Thyroid gland (tissue), 4 donors: ENCODE data around the gene PRSS50. TPM values are rescaled to one million over a fixed set of nuclear protein-coding genes. Genes with fewer than 3 reads are reported as not detected.

ENCODE experiments used
- DNase-seq, 2 donors: peaks; one replicate each; pipeline ENCODE4 v3.0.0-alpha.2; 2019
- H3K27ac ChIP-seq, 3 donors: fragments of 200-600 bp; sonication (generic); 1 replicate in 2 of 3; 2 replicates in 1 of 3; pipeline ENCODE4 v1.5.1; 2016 to 2019; ENCODE audit warnings: mild to moderate bottlenecking in 1 of 3, moderate library complexity in 1 of 3
- H3K27me3 ChIP-seq: fragments of 200-600 bp; sonication (generic); one replicate; pipeline ENCODE4 v1.5.1; 2019
- H3K36me3 ChIP-seq, 2 donors: fragments of 200-600 bp; sonication (generic); one replicate each; pipeline ENCODE4 v1.5.1; 2016 to 2019
- H3K4me1 ChIP-seq, 2 donors: fragments of 200-600 bp; sonication (generic); one replicate each; pipeline ENCODE4 v1.5.1; 2017 to 2019
- H3K4me3 ChIP-seq, 3 donors: fragments of 200-600 bp; sonication (generic); replicated peaks in 1 of 3; 1 replicate in 2 of 3; 2 replicates in 1 of 3; pipeline ENCODE4 v1.5.1; 2016; ENCODE audit warnings: mild to moderate bottlenecking in 1 of 3
- H3K9me3 ChIP-seq: fragments of 200-600 bp; sonication (generic); one replicate; pipeline ENCODE4 v1.5.1; 2017
- CTCF ChIP-seq, 6 experiments: fragments of 200-600 bp in 3 of 6; fragments of 450-650 bp in 3 of 6; sonication (generic) in 3 of 6; IDR thresholded peaks; one replicate each; pipeline ENCODE4 v1.5.1; 2016 to 2019; ENCODE audit warnings: antibody characterized with exemption in 6 of 6, mild to moderate bottlenecking in 2 of 6, inconsistent platforms in 1 of 6, moderate library complexity in 1 of 6
- POLR2A ChIP-seq, 2 donors: fragments of 450-650 bp; IDR thresholded peaks; one replicate each; pipeline ENCODE4 v1.6.1; 2017; ENCODE audit warnings: antibody characterized with exemption in 2 of 2, mild to moderate bottlenecking in 2 of 2, moderate library complexity in 1 of 2
- WGBS, 2 donors: methylation state at CpG; one replicate each; pipeline ENCODE4 v1.1.5; 2017; 5-methylcytosine and 5-hydroxymethylcytosine counted together
- intact Hi-C: fragments of 100-400 bp; cut with DNase I; formaldehyde crosslinking; loops from one replicate; pipeline ENCODE4 v1.15.1; 2023
- total RNA-seq, 4 donors: library from RNA; depleted of rRNA; stranded (reverse); fragments of >200 nt; gene quantifications; one replicate each; pipeline ENCODE4 v1.2.3, GENCODE V29; 2016

Gene PRSS50
- total RNA-seq, 4 donors from 2014 or later, result 1.7 to 6.0 (median 3.6) TPM

GRCh38 chr3:46671541-46672348, 45.9 kb downstream of the PRSS50 start:
- peak in 1 of 2 donors; percentile 1 for DNase-seq

GRCh38 chr3:46670891-46671427, 46.7 kb downstream of the PRSS50 start:
- DNase-seq, result no peak
- Histone ChIP-seq H3K4me1 (peaks cover 2 to 10% of the 10 kb centered on the region in 2 donors), H3K36me3 (peaks cover 0 to 18% of the 10 kb centered on the region in 2 donors), H3K27ac (no peak overlapping the region), H3K27me3 (no peaks in the 10 kb centered on the region), H3K9me3 (no peaks in the 10 kb centered on the region), H3K4me3 (no peak overlapping the region)
- intact Hi-C loops, result no loop called here
- 100% methylated on average over 1 to 4 of the region's 4 CpGs for WGBS, 2 donors
- TF ChIP-seq CTCF (IDR thresholded peaks at IDR 0.05), result no peak
- no peak for TF ChIP-seq POLR2A (IDR thresholded peaks at IDR 0.05)

More at GRCh38 chr3:46671541-46672348, 45.9 kb downstream of the PRSS50 start:
- WGBS, 2 donors, result 91 to 97% methylated on average over 22 to 25 of the region's 25 CpGs
- Histone ChIP-seq H3K27ac (no peak overlapping the region), H3K36me3 (peaks cover 0 to 18% of the 10 kb centered on the region in 2 donors), H3K4me1 (peaks cover 0 to 5% of the 10 kb centered on the region in 2 donors), H3K9me3 (no peaks in the 10 kb centered on the region), H3K4me3 (no peak overlapping the region), H3K27me3 (no peaks in the 10 kb centered on the region)
- TF ChIP-seq POLR2A (IDR thresholded peaks at IDR 0.05), result no peak
- TF ChIP-seq CTCF (IDR thresholded peaks at IDR 0.05), result no peak
- intact Hi-C loops, result no loop called here

GRCh38 chr3:46670000-46670890, 47.4 kb downstream of the PRSS50 start:
- Histone ChIP-seq H3K4me3 (no peak overlapping the region), H3K36me3 (peaks cover 0 to 15% of the 10 kb centered on the region in 2 donors), H3K4me1 (peaks cover 3 to 10% of the 10 kb centered on the region in 2 donors), H3K27me3 (no peaks in the 10 kb centered on the region), H3K27ac (no peak overlapping the region), H3K9me3 (no peaks in the 10 kb centered on the region)
- DNase-seq, result peak in 1 of 2 donors; percentile 1
- no peak for TF ChIP-seq CTCF (IDR thresholded peaks at IDR 0.05)
- TF ChIP-seq POLR2A (IDR thresholded peaks at IDR 0.05), result no peak
- intact Hi-C loops, result no loop called here
- WGBS, 2 donors, result 90 to 96% methylated on average over 15 to 16 of the region's 17 CpGs

GRCh38 chr3:46669191-46669999, 48.3 kb downstream of the PRSS50 start:
- H3K36me3 ChIP-seq, result peaks cover 0 to 10% of the 10 kb centered on the region in 2 donors
- peaks cover 3 to 10% of the 10 kb centered on the region in 2 donors for H3K4me1 ChIP-seq
- no peaks in the 10 kb centered on the region for H3K9me3 ChIP-seq
- DNase-seq, result no peak
- no peak overlapping the region for H3K4me3 ChIP-seq
- 76 to 90% methylated on average over 7 to 8 of the region's 9 CpGs for WGBS, 2 donors
- no peak for TF ChIP-seq POLR2A (IDR thresholded peaks at IDR 0.05)
- TF ChIP-seq CTCF (IDR thresholded peaks at IDR 0.05), result no peak
- intact Hi-C loops, result no loop called here
- H3K27me3 ChIP-seq, result no peaks in the 10 kb centered on the region
- no peak overlapping the region for H3K27ac ChIP-seq
